Measurements from ENCODE around the gene B4GALNT1.

GRCh38 chr12:57622293-57623245 lies 10.4 kb downstream of the B4GALNT1 start:
- TF ChIP-seq CTCF (IDR thresholded peaks at IDR 0.05) = no peak
- TF ChIP-seq POLR2A (IDR thresholded peaks at IDR 0.05) = no peak

All from body of pancreas (tissue), 4 donors.